Measurements from ENCODE around the gene IFT88.

GRCh38 chr13:20609145-20609544 is 42.2 kb downstream of the IFT88 start:
- TF ChIP-seq CTCF (IDR thresholded peaks at IDR 0.05; ENCODE audit: low read length) (no peak), EZH2phosphoT487 (IDR thresholded peaks at IDR 0.05; ENCODE audit: low read length) (no peak), EZH2 (optimal IDR thresholded peaks at IDR 0.05; ENCODE audit: low read depth, low read length) (no peak)

All from MM.1S (cell line).